DND-41 (cell line): ENCODE results near the gene SMIM43.

Source experiments
- ATAC-seq: fragments of 200-7000 bp; cut with Tn5 transposase; 3 replicates; pipeline ENCODE4 v1.9.1; 2021; ENCODE audit warnings: low read depth; ENCODE audit not compliant: insufficient read depth
- DNase-seq: peaks from one replicate; pipeline ENCODE4 v3.0.0-alpha.2; 2020
- H2AFZ ChIP-seq: 2 replicates; pipeline ENCODE4 v1.6.0; 2012; ENCODE audit warnings: low read depth, low read length
- H3K27ac ChIP-seq: 2 replicates; pipeline ENCODE4 v1.5.1; 2012; ENCODE audit warnings: low read length, inconsistent platforms
- H3K27me3 ChIP-seq: fragments of 200-600 bp; sonication (generic); 2 replicates; pipeline ENCODE4 v1.6.0; 2012; ENCODE audit warnings: low read length, mild to moderate bottlenecking, inconsistent platforms; ENCODE audit not compliant: insufficient read depth, poor library complexity
- H3K36me3 ChIP-seq: 2 replicates; pipeline ENCODE4 v1.5.1; 2012; ENCODE audit warnings: low read length, inconsistent platforms; ENCODE audit not compliant: insufficient read depth
- H3K4me1 ChIP-seq: 2 replicates; pipeline ENCODE4 v1.5.1; 2012; ENCODE audit warnings: mild to moderate bottlenecking, low read length; ENCODE audit not compliant: insufficient read depth
- H3K4me2 ChIP-seq: 2 replicates; pipeline ENCODE4 v1.6.0; 2012; ENCODE audit warnings: mild to moderate bottlenecking, moderate library complexity, low read length, inconsistent platforms; ENCODE audit not compliant: insufficient read depth
- H3K4me3 ChIP-seq, 2 experiments: fragments of 200-600 bp in 1 of 2; shearing (Covaris generic) in 1 of 2; 2 replicates each; pipeline ENCODE4 v1.5.1; 2012 to 2016; ENCODE audit warnings: inconsistent platforms in 2 of 2, low read length in 2 of 2, mild to moderate bottlenecking in 2 of 2, low read depth in 1 of 2, moderate library complexity in 1 of 2
- H3K79me2 ChIP-seq: 2 replicates; pipeline ENCODE4 v1.6.0; 2012; ENCODE audit warnings: low read length, inconsistent platforms; ENCODE audit not compliant: insufficient read depth
- H3K9ac ChIP-seq: 2 replicates; pipeline ENCODE4 v1.6.0; 2012; ENCODE audit warnings: low read depth, mild to moderate bottlenecking, inconsistent platforms, low read length, moderate library complexity
- H3K9me3 ChIP-seq: 2 replicates; pipeline ENCODE4 v1.5.1; 2012; ENCODE audit warnings: low read length, moderate library complexity, mild to moderate bottlenecking, inconsistent platforms; ENCODE audit not compliant: insufficient read depth, severe bottlenecking
- H4K20me1 ChIP-seq: 2 replicates; pipeline ENCODE4 v1.6.0; 2012; ENCODE audit warnings: low read length; ENCODE audit not compliant: insufficient read depth
- CTCF ChIP-seq: IDR thresholded peaks from 2 replicates; pipeline ENCODE4 v1.5.1; 2012; ENCODE audit warnings: borderline replicate concordance, low read length, moderate library complexity, mild to moderate bottlenecking; ENCODE audit not compliant: poor library complexity, severe bottlenecking; ENCODE audit errors: extremely low read depth
- EZH2 ChIP-seq: IDR thresholded peaks from 3 replicates; pipeline ENCODE4 v1.6.1; 2012; ENCODE audit warnings: borderline replicate concordance, low read depth, mild to moderate bottlenecking, moderate library complexity, low read length, inconsistent platforms; ENCODE audit not compliant: severe bottlenecking

The SMIM43 gene

GRCh38 chr4:121791481-121791880, 26.5 kb upstream of the SMIM43 start:
- Histone ChIP-seq H3K36me3 (no peaks in the 10 kb centered on the region), H4K20me1 (no peaks in the 10 kb centered on the region), H3K4me1 (peaks cover 28% of the 10 kb centered on the region), H3K9ac (no peak overlapping the region), H3K9me3 (no peaks in the 10 kb centered on the region), H3K79me2 (no peaks in the 10 kb centered on the region), H3K27me3 (no peaks in the 10 kb centered on the region), H2AFZ (no peak overlapping the region), H3K27ac (no peak overlapping the region), H3K4me2 (no peak overlapping the region), H3K4me3 (no peak overlapping the region)
- no peak for ATAC-seq
- TF ChIP-seq CTCF (no peak), EZH2 (no peak)
- no peak for DNase-seq

GRCh38 chr4:121790976-121791375, 26.0 kb upstream of the SMIM43 start:
- Histone ChIP-seq H3K27ac (no peak overlapping the region), H3K4me1 (peaks cover 23% of the 10 kb centered on the region)

GRCh38 chr4:121789960-121790829, 25.2 kb upstream of the SMIM43 start:
- DNase-seq (no peak), ATAC-seq (no peak)
- peaks cover 15% of the 10 kb centered on the region for H3K4me1 ChIP-seq
- H3K4me3 ChIP-seq, result no peak overlapping the region
- H3K27ac ChIP-seq, result no peak overlapping the region
- no peaks in the 10 kb centered on the region for H3K36me3 ChIP-seq
- no peak overlapping the region for H3K9ac ChIP-seq
- H2AFZ ChIP-seq, result no peak overlapping the region
- H3K79me2 ChIP-seq, result no peaks in the 10 kb centered on the region
- H3K27me3 ChIP-seq, result no peaks in the 10 kb centered on the region
- no peaks in the 10 kb centered on the region for H3K9me3 ChIP-seq
- TF ChIP-seq CTCF (no peak), EZH2 (no peak)
- no peaks in the 10 kb centered on the region for H4K20me1 ChIP-seq
- no peak overlapping the region for H3K4me2 ChIP-seq

More at GRCh38 chr4:121790976-121791375, 26.0 kb upstream of the SMIM43 start:
- Histone ChIP-seq H3K27me3 (no peaks in the 10 kb centered on the region), H3K79me2 (no peaks in the 10 kb centered on the region), H3K36me3 (no peaks in the 10 kb centered on the region), H3K4me3 (no peak overlapping the region), H3K9me3 (no peaks in the 10 kb centered on the region), H3K4me2 (no peak overlapping the region), H3K9ac (no peak overlapping the region), H4K20me1 (no peaks in the 10 kb centered on the region), H2AFZ (no peak overlapping the region)
- TF ChIP-seq EZH2 (no peak), CTCF (no peak)
- no peak for ATAC-seq
- no peak for DNase-seq
